Measurements from ENCODE around the gene TGFBR1. TPM values are rescaled to one million over a fixed set of nuclear protein-coding genes. Genes with fewer than 3 reads are reported as not detected.

Gene TGFBR1
- total and polyA plus RNA-seq, 8 donors, result 5.2 to 119 (median 21.8) TPM

DNA sequence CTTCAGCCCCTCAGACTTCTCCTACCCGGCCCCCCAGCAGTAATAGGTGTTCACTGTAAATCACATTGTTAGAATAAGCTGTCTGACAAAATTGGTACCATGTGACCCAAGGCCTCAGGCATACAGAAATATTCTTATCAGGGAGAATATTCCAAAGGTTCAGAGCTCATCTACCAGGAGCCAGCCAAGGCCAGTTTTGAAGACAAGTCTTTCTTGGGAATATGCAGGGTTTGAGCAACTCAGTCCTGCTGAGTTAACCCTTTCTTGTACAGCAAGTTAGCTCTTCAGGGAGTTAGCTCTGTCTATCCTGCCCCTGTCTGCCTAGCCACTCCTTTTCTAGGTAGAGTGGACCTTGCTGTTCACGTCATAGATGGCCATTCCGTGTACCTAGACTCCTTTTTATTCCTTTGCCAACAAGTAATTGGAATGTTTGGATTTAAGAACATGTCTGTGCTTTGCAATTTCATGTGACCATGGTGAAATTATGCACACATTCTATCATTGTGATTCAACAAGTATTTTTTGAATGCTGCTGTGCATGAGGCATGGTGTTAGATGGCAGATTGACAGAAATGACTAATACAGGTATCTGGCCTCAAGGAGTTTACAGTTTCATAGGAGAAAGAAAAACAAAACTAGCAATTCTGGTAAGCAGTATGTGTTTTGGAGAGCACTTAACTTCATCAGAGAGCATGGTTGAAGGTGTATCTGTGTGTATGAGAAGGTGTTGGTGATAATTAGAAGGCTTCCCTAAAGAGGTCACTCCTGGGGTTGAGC, 22.6 kb downstream of the TGFBR1 start:
- Histone ChIP-seq H3K9me3 (no peaks in the 10 kb centered on the region), H3K27ac (no peak overlapping the region), H3K27me3 (no peaks in the 10 kb centered on the region), H3K36me3 (peaks cover 0 to 16% (median 3%) of the 10 kb centered on the region in 4 donors), H3K4me1 (peaks cover 0 to 55% (median 23%) of the 10 kb centered on the region in 4 donors), H3K4me3 (no peak overlapping the region)
- 87 to 93% (median 89%) methylated on average over 3 of the region's 3 CpGs for WGBS, 5 donors
- TF ChIP-seq POLR2AphosphoS5 (IDR thresholded peaks at IDR 0.05) (peak in 1 of 3 donors; percentile 7), POLR2A (IDR thresholded peaks at IDR 0.05) (no peak), EP300 (IDR thresholded peaks at IDR 0.05) (no peak)
- TF ChIP-seq, protein P1, sequence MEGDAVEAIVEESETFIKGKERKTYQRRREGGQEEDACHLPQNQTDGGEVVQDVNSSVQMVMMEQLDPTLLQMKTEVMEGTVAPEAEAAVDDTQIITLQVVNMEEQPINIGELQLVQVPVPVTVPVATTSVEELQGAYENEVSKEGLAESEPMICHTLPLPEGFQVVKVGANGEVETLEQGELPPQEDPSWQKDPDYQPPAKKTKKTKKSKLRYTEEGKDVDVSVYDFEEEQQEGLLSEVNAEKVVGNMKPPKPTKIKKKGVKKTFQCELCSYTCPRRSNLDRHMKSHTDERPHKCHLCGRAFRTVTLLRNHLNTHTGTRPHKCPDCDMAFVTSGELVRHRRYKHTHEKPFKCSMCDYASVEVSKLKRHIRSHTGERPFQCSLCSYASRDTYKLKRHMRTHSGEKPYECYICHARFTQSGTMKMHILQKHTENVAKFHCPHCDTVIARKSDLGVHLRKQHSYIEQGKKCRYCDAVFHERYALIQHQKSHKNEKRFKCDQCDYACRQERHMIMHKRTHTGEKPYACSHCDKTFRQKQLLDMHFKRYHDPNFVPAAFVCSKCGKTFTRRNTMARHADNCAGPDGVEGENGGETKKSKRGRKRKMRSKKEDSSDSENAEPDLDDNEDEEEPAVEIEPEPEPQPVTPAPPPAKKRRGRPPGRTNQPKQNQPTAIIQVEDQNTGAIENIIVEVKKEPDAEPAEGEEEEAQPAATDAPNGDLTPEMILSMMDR (IDR thresholded peaks at IDR 0.05), result no peak
- no peak for DNase-seq
- intact Hi-C loops (cut with DNase I; ENCODE audit: low total_unique reads), result no loop called here

DNA sequence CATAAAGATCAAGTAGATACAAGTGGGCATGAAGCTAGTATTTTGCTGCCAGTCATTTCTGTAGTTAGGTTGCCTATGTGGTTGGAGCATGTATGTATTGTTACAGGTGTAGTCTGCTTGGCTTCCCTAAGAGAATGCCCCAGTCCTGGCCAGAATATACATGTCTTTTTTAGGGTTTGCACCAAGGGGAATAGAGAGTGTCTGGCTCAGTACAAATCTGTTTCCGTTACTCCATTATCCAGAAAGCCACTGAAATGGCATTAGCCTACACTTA, 23.2 kb downstream of the TGFBR1 start:
- H3K36me3 ChIP-seq, result peaks cover 0 to 20% (median 5%) of the 10 kb centered on the region in 4 donors
- peaks cover 0 to 51% (median 21%) of the 10 kb centered on the region in 4 donors for H3K4me1 ChIP-seq
- 73 to 100% (median 95%) methylated on average over 1 of the region's 1 CpG for WGBS, 5 donors
- H3K27ac ChIP-seq, result no peak overlapping the region
- no peaks in the 10 kb centered on the region for H3K9me3 ChIP-seq
- intact Hi-C loops (cut with DNase I; ENCODE audit: low total_unique reads), result no loop called here
- no peak for DNase-seq
- no peaks in the 10 kb centered on the region for H3K27me3 ChIP-seq
- H3K4me3 ChIP-seq, result no peak overlapping the region
- TF ChIP-seq, protein P1 (IDR thresholded peaks at IDR 0.05), result no peak
- TF ChIP-seq EP300 (IDR thresholded peaks at IDR 0.05), result no peak
- TF ChIP-seq POLR2A (IDR thresholded peaks at IDR 0.05), result no peak
- TF ChIP-seq POLR2AphosphoS5 (IDR thresholded peaks at IDR 0.05), result no peak

DNA sequence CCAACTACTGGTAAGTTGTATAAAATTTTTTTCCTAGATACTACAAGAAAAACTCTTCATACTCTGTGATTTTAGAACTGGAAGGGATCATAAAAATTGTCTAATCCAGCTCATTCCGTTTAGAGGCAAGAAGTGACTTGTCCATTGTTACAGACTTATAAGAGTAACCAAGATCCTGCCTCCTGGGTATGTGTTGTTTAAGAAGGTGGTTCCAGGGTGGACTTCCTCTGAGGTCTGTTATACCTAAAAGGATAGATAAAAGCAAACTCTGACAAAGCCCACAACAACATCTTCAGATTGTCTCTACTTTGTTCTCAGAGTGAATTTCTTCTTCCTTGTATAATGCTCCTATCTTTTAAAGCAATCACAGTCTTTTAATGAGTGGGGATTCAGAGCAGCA, 24.2 kb downstream of the TGFBR1 start:
- Histone ChIP-seq H3K27me3 (no peaks in the 10 kb centered on the region), H3K36me3 (peaks cover 0 to 23% (median 5%) of the 10 kb centered on the region in 4 donors), H3K9me3 (no peaks in the 10 kb centered on the region), H3K27ac (no peak overlapping the region), H3K4me1 (peaks cover 0 to 44% (median 20%) of the 10 kb centered on the region in 4 donors), H3K4me3 (no peak overlapping the region)
- no peak for TF ChIP-seq POLR2A (IDR thresholded peaks at IDR 0.05)
- no peak for TF ChIP-seq EP300 (IDR thresholded peaks at IDR 0.05)
- TF ChIP-seq POLR2AphosphoS5 (IDR thresholded peaks at IDR 0.05), result no peak
- TF ChIP-seq, protein P1 (IDR thresholded peaks at IDR 0.05), result no peak
- DNase-seq, result no peak
- intact Hi-C loops (cut with DNase I; ENCODE audit: low total_unique reads), result no loop called here
- 68 to 91% (median 79%) methylated on average over 1 of the region's 1 CpG for WGBS, 5 donors

DNA sequence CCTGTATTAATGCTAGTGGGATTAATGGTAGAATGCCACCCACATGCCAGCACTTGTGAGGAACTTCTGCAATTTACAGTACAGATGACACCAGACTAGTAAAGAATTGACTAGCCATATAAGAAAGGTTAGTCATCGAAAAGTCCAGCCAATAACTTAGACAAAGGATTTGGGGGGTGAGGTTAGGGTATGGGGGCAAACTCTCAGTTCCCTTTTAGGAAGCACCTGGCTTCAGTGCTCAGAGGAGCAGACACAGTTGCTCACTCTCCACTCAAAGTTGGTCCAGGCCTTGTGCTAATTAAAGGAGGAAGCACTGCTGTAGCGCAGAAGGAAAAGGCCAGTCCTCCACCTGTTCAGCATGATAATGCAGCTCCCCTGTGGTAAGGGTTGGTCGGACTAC, 25.2 kb downstream of the TGFBR1 start:
- no peaks in the 10 kb centered on the region for H3K9me3 ChIP-seq
- TF ChIP-seq, protein P1 (IDR thresholded peaks at IDR 0.05), result no peak
- TF ChIP-seq POLR2AphosphoS5 (IDR thresholded peaks at IDR 0.05) (no peak), POLR2A (IDR thresholded peaks at IDR 0.05) (no peak), EP300 (IDR thresholded peaks at IDR 0.05) (no peak)
- peaks cover 0 to 45% (median 25%) of the 10 kb centered on the region in 4 donors for H3K4me1 ChIP-seq
- no peaks in the 10 kb centered on the region for H3K27me3 ChIP-seq
- no peak overlapping the region for H3K27ac ChIP-seq
- intact Hi-C loops (cut with DNase I; ENCODE audit: low total_unique reads), result no loop called here
- WGBS, 5 donors, result 79 to 93% (median 83%) methylated on average over 3 of the region's 3 CpGs
- peaks cover 0 to 23% (median 5%) of the 10 kb centered on the region in 4 donors for H3K36me3 ChIP-seq
- H3K4me3 ChIP-seq, result no peak overlapping the region
- DNase-seq, result no peak
